OCI-LY1 (cell line): Measurements from ENCODE around the gene EID3.

Experiments
- H2AFZ ChIP-seq: fragments of 200-600 bp; sonication (generic), shearing (Covaris generic); 2 replicates; pipeline ENCODE4 v1.6.0; 2014; ENCODE audit warnings: antibody characterized with exemption, mild to moderate bottlenecking, low read length
- H3F3A ChIP-seq: fragments of 200-600 bp; sonication (generic), shearing (Covaris generic); 2 replicates; pipeline ENCODE4 v1.6.0; 2014; ENCODE audit warnings: mild to moderate bottlenecking, antibody characterized with exemption, low read length, moderate library complexity; ENCODE audit not compliant: insufficient read depth
- H3K27ac ChIP-seq: fragments of 200-600 bp; sonication (generic); 2 replicates; pipeline ENCODE4 v1.5.1; 2014; ENCODE audit warnings: low read length, mixed run types, mild to moderate bottlenecking, low read depth; ENCODE audit not compliant: poor library complexity, severe bottlenecking
- H3K27me3 ChIP-seq: fragments of 200-600 bp; sonication (generic); 2 replicates; pipeline ENCODE4 v1.6.0; 2014; ENCODE audit warnings: antibody characterized with exemption, mild to moderate bottlenecking, low read length, moderate library complexity; ENCODE audit not compliant: insufficient read depth
- H3K36me3 ChIP-seq: fragments of 200-600 bp; sonication (generic); 2 replicates; pipeline ENCODE4 v1.6.1; 2014; ENCODE audit warnings: mild to moderate bottlenecking, antibody characterized with exemption, low read length, moderate library complexity, mixed read lengths; ENCODE audit not compliant: insufficient read depth
- H3K4me1 ChIP-seq: fragments of 200-600 bp; sonication (generic); 2 replicates; pipeline ENCODE4 v1.5.1; 2014; ENCODE audit warnings: mild to moderate bottlenecking, low read length, moderate library complexity; ENCODE audit not compliant: insufficient read depth, severe bottlenecking
- H3K4me2 ChIP-seq: fragments of 200-600 bp; sonication (generic), shearing (Covaris generic); 2 replicates; pipeline ENCODE4 v1.6.1; 2014; ENCODE audit warnings: low read length
- H3K4me3 ChIP-seq: fragments of 200-600 bp; sonication (generic); 2 replicates; pipeline ENCODE4 v1.5.1; 2014; ENCODE audit warnings: low read length, low read depth, mild to moderate bottlenecking, mixed read lengths; ENCODE audit not compliant: poor library complexity, severe bottlenecking
- H3K79me2 ChIP-seq: fragments of 200-600 bp; shearing (Covaris generic); 2 replicates; pipeline ENCODE4 v1.6.1; 2016; ENCODE audit warnings: mixed run types, low read length, mixed read lengths; ENCODE audit not compliant: insufficient read depth
- H3K9ac ChIP-seq: fragments of 200-600 bp; sonication (generic), shearing (Covaris generic); 2 replicates; pipeline ENCODE4 v1.6.1; 2014; ENCODE audit warnings: mild to moderate bottlenecking, low read length, mixed read lengths
- H3K9me2 ChIP-seq: fragments of 200-600 bp; sonication (generic), shearing (Covaris generic); 2 replicates; pipeline ENCODE4 v1.6.1; 2014; ENCODE audit warnings: low read depth, mild to moderate bottlenecking, low read length, mixed read lengths
- H3K9me3 ChIP-seq: fragments of 200-600 bp; shearing (Covaris generic); 2 replicates; pipeline ENCODE4 v1.6.1; 2014; ENCODE audit warnings: low read length, mixed read lengths
- H4K20me1 ChIP-seq: fragments of 200-600 bp; sonication (generic), shearing (Covaris generic); 2 replicates; pipeline ENCODE4 v1.6.0; 2016; ENCODE audit warnings: mild to moderate bottlenecking, low read length; ENCODE audit not compliant: insufficient read depth
- EZH2 ChIP-seq: fragments of 200-600 bp; sonication (generic), shearing (Covaris generic); IDR thresholded peaks from 2 replicates; pipeline ENCODE4 v1.8.0; 2017; ENCODE audit warnings: borderline replicate concordance, mixed run types, mild to moderate bottlenecking, antibody characterized with exemption, low read length, moderate library complexity, mixed read lengths
- TF ChIP-seq, protein P1 (sequence below): fragments of 200-600 bp; sonication (generic), shearing (Covaris generic); IDR thresholded peaks from 2 replicates; pipeline ENCODE4 v1.5.1; 2017; ENCODE audit warnings: mild to moderate bottlenecking, antibody characterized with exemption, low read length, moderate library complexity, mixed read lengths

EID3 gene

DNA sequence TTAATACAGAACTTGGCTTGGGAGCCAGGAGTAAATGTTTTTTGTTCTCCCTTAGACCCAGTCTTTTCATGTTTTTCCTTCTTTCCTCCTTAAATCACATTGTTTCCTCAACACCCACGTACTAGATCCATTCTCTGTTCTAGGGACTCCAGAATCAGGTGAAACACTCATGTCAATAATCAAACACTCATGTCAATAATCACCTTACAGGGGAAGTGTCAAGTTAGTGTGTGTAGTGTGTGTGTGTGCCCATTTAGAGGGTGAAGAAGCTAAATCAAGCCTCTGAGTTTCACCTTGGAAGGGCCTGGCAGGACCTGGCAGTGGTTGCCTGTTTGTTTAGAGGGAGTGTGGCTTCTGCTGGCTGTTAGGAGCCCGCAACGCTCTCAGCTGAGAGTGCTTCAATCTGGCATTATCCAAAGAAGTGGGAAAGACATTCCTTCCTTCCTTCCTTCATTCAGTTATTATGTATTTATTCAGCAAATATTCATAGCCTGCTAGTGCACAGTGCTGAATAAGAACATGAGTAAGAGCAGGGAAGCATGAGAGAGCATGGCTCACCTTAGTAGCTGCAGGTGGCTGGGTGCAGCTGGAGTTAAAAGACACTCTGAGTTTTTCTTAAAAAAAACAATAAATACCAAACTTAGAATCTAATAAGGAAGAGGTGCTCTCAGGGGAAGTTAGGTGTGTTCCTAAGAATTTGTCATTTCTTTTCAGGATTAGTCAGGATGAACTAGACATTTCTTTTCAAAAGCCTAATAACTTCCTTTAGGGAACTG, 17.6 kb upstream of the EID3 start:
- Histone ChIP-seq H3K36me3 (peaks cover 2% of the 10 kb centered on the region; the same call in 1 of the 2 replicates), H3F3A (no peaks in the 10 kb centered on the region), H3K4me3 (peak overlapping the region; percentile 72), H3K27me3 (no peaks in the 10 kb centered on the region), H3K4me1 (peaks cover 22% of the 10 kb centered on the region), H3K4me2 (peak overlapping the region; percentile 96), H2AFZ (no peak overlapping the region), H3K9ac (peak overlapping the region; percentile 90; the same call in 1 of the 2 replicates), H3K9me2 (no peaks in the 10 kb centered on the region), H3K79me2 (peaks cover 32% of the 10 kb centered on the region), H3K27ac (peak overlapping the region; percentile 97), H4K20me1 (no peaks in the 10 kb centered on the region), H3K9me3 (no peaks in the 10 kb centered on the region)
- TF ChIP-seq, protein P1, sequence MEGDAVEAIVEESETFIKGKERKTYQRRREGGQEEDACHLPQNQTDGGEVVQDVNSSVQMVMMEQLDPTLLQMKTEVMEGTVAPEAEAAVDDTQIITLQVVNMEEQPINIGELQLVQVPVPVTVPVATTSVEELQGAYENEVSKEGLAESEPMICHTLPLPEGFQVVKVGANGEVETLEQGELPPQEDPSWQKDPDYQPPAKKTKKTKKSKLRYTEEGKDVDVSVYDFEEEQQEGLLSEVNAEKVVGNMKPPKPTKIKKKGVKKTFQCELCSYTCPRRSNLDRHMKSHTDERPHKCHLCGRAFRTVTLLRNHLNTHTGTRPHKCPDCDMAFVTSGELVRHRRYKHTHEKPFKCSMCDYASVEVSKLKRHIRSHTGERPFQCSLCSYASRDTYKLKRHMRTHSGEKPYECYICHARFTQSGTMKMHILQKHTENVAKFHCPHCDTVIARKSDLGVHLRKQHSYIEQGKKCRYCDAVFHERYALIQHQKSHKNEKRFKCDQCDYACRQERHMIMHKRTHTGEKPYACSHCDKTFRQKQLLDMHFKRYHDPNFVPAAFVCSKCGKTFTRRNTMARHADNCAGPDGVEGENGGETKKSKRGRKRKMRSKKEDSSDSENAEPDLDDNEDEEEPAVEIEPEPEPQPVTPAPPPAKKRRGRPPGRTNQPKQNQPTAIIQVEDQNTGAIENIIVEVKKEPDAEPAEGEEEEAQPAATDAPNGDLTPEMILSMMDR: no peak
- no peak for TF ChIP-seq EZH2

DNA sequence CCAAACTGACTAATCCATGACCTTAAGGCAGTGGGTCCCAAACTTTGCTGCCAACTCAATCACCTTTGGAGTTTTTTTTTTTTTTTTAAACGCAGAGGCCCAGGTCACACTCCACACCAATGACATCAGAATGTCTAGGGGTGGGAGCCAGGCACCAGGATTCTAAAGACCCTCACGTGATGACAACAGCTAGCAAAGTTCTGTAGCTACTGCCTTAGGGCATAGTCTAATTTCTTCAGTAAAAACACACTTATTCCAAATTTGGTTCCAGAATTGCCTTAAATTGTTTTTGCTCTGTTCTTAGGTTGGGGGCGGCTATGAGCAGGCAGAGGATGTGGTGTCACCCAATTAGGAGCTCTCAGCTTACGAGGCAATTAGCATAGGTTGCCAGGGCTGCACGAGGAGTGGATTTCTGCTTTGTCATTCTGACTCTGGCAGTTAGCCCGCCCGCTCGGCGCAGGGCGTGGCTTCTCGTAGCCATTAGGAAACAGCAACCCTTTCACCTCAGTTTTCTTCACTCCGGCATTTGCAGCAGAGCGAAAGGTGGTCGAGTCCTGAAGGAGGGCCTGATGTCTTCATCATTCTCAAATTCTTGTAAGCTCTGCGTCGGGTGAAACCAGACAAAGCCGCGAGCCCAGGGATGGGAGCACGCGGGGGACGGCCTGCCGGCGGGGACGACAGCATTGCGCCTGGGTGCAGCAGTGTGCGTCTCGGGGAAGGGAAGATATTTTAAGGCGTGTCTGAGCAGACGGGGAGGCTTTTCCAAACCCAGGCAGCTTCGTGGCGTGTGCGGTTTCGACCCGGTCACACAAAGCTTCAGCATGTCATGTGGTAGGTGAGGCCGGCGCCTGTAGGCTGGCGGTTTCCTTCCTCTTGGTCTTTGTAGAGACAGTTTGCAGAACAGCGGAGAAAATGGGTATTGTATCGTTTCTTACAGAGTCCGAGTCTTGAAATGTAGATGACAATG, 16.7 kb upstream of the EID3 start:
- no peaks in the 10 kb centered on the region for H4K20me1 ChIP-seq
- H3F3A ChIP-seq: no peaks in the 10 kb centered on the region
- H3K36me3 ChIP-seq: peaks cover 7% of the 10 kb centered on the region
- no peaks in the 10 kb centered on the region for H3K9me2 ChIP-seq
- peak overlapping the region; percentile 96 for H3K4me2 ChIP-seq
- peak overlapping the region; percentile 90 for H3K9ac ChIP-seq
- H3K4me1 ChIP-seq: peaks cover 22% of the 10 kb centered on the region
- no peaks in the 10 kb centered on the region for H3K9me3 ChIP-seq
- H3K27ac ChIP-seq: peak overlapping the region; percentile 97
- TF ChIP-seq, protein P1: no peak
- TF ChIP-seq EZH2: no peak
- H2AFZ ChIP-seq: no peak overlapping the region
- H3K4me3 ChIP-seq: peak overlapping the region; percentile 72
- H3K27me3 ChIP-seq: no peaks in the 10 kb centered on the region
- H3K79me2 ChIP-seq: peaks cover 35% of the 10 kb centered on the region

DNA sequence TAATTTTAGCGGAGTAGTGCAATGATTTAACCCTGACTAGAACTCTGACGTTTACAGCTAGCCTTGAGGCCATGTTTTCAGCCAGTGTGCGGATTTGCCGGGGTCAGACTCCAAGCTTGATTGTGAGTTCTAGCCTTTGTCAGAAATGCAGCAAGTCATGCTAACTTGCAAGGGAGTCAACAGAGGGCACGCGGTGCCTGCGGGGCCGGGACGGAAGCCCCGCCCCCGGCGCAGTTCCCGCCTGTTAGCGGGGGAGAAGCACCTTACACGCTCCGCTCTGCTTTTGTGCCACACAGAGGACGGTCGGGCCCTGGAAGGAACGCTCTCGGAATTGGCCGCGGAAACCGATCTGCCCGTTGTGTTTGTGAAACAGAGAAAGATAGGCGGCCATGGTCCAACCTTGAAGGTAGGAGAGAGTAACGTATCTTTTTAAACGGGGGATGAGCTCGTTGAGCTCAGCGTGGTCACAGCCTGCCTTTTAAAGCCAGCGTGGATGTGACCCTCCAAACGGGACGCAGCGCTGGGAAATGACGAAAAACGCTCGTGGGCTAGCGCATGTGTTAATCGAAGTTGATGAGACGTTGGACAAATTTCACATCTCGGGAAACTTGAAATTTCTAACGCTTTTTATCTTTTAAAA, 14.8 kb upstream of the EID3 start:
- Histone ChIP-seq H2AFZ (no peak overlapping the region), H3K9me3 (no peaks in the 10 kb centered on the region), H3K4me1 (peaks cover 22% of the 10 kb centered on the region), H3K9me2 (no peaks in the 10 kb centered on the region), H3K79me2 (peaks cover 48% of the 10 kb centered on the region), H3K4me3 (peak overlapping the region; percentile 72), H3K4me2 (peak overlapping the region; percentile 96), H3K36me3 (peaks cover 18% of the 10 kb centered on the region), H3K27me3 (no peaks in the 10 kb centered on the region), H3F3A (no peaks in the 10 kb centered on the region), H3K9ac (peak overlapping the region; percentile 90), H3K27ac (peak overlapping the region; percentile 97), H4K20me1 (no peaks in the 10 kb centered on the region)
- TF ChIP-seq, protein P1: no peak
- TF ChIP-seq EZH2: no peak
